Tongue (tissue), 2 donors: ENCODE measurements around the gene TBC1D4. TPM values are rescaled to one million over a fixed set of nuclear protein-coding genes. Genes with fewer than 3 reads are reported as not detected.
"Not testable (repeated sequence)": the region's sequence is repeated elsewhere in the genome, so short reads cannot be mapped to it uniquely, and the experiment has no call there.

Experiments used
- DNase-seq: peaks from one replicate; pipeline ENCODE4 v3.0.0-alpha.2; 2015
- total RNA-seq: library from RNA; depleted of rRNA; stranded (reverse); fragments of >200 nt; gene quantifications from one replicate; pipeline ENCODE4 v1.2.3, GENCODE V29; 2014

The TBC1D4 gene
- total RNA-seq, 1 donor from 2014 or later: 37.4 TPM

- no peak for DNase-seq
Measured at GRCh38 chr13:75447493-75447892, 34.5 kb downstream of the TBC1D4 start.

DNA sequence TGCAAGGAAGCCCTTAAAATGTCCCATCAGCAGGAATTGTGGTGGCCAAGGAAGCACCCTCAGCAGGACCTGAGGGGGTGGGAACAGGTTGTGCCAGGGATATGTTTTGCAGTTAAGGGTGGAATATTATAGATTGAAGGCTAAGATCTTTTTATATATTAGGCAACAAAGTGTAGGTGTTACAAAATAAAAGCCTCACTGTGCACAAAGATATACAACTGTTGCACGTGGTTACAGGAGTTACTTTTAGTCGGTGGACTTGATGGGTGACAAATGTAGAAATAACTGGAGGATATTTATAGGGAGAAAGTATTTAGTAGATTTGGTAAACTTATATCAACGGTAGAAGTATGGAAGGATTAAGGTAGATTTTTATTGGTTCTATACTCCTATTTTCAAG is 35.1 kb downstream of the TBC1D4 start:
- DNase-seq: no peak

DNA sequence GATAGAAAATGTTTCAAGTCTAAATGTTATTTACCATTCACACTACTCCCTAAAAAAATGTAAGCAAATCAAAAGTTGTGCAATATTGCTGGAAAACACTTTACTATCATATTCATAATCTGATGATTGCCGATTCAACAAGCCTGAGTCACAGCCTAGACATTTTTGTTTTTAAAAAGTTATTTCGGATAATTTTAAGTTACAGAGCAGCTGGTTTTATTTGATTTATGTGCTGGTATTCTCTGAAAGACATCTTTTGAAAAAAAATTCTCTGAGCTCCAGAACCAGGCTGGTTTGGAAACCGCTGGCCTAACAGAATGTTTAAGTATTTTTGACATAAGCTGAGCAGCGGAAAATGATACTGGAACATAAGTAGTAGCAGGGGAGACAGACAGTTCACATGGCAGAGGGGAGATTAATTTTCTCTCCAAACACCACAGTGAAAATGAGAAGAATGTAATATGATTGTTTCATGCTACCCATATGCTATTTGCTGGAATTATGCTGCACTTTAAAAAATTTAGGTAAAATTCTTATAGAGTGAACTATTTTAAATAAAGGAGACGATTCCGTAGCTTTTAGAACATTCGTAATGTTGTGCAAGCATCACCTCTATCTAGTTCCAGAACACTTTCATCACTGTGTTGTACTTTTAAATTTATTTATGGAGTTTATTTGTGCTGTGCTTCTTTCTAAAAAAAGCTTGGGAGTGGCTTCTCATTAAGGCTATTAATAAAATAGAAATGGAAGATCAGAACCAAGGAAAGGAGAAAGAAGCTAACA is 36.1 kb downstream of the TBC1D4 start:
- peak; percentile 34 for DNase-seq

- no peak for DNase-seq
Measured at GRCh38 chr13:75444016-75444415, 38.0 kb downstream of the TBC1D4 start.

- no peak for DNase-seq
Measured at GRCh38 chr13:75443356-75443958, 38.5 kb downstream of the TBC1D4 start.

DNA sequence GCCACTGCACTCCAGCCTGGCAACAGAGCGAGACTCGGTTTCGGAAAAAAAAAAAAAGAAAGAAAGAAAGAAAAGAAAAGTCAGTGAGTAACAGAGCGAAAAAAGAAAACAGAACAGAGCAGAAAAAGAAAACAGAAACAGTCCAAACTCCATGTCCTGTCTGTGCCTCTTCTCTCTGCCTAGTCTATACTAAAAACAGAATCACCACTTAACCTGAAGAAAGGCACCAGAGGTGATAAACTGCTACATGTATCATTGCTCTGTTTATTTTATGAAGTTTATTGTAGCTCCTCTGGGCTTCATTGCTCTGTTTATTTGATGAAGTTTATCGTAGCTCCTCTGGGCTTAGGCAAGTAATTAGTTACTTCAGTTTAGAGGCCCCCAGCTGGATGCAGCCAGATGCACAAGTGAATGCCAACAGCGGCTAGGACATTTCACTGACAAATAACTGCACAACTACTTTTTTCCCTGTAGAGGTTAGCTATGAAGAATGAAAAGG is 39.2 kb downstream of the TBC1D4 start:
- no peak for DNase-seq

- DNase-seq: no peak
Measured at GRCh38 chr13:75440100-75440499, 41.9 kb downstream of the TBC1D4 start.

DNA sequence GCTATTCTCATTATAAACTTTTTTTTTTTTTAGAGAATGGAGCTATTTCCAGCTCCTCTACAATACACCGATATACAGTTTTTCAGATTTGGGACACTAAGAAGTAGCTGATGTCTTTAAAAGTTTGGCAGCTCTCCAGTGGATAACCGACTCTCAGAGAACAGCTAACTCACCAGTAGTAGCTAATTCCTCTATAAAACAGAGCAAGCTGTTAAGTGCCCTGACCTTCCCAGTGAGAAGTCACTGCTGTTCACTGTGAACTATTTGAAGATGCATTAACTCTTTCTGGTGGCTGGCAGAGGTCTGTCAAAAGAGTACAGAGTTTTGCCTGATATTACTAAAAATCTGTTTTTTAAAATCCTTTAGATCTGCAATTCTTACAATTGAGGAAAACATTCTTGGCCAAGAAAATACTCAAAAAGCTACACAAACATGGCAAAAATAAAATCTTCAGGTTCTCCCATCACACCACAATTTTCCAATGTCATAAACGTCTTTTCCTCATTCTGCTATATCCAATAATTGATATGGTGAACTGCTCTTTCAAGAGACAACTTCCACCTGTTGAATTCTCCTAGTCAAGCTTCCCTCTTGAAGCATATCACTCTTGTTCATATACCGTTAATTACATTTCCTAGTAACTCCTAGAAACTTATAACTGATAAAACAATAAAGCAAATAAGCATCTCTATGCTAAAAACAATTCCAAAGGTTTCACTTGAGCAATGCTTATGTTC is 44.2 kb downstream of the TBC1D4 start:
- DNase-seq: peak; percentile 65

- DNase-seq: not testable (repeated sequence)
Measured at GRCh38 chr13:75434126-75434525, 47.8 kb downstream of the TBC1D4 start.

DNA sequence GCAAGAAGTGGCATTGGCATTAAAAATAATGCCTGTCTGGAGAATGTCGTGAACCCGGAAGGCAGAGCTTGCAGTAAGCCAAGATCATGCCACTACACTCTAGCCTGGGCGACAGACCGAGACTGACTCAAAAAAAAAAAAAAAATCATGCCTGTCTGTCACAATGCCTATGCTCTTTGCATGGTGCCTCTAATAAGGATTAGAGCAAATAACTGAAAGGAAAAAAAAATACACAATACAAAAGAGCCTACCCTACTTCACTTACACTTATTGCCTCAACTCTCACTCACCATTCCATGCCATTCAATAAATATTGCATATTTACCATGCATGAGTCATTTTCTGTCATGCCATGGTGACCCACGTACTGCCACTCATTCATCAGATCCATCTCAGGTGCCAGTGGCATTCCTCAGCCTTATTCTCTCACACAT is 49.1 kb downstream of the TBC1D4 start:
- DNase-seq: no peak

DNA sequence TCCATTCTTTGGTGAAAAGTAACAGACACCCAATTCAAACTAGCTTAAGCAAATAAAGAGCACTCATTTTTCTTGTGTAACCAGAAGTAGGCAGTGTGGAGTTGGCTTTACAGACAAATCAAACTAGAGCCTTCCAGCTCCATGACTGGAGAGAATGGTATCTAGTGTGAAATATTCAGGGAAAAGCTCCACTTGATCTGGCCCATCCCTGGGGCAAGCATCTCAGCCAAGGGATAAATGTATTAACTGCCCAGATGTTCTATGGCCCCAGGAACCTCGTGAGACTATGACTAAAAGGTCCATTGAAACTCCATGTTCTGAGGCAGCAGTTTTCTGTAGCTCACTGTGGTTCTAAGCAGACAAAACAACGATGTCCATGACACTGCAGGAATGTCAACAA is 49.9 kb downstream of the TBC1D4 start:
- no peak for DNase-seq

DNA sequence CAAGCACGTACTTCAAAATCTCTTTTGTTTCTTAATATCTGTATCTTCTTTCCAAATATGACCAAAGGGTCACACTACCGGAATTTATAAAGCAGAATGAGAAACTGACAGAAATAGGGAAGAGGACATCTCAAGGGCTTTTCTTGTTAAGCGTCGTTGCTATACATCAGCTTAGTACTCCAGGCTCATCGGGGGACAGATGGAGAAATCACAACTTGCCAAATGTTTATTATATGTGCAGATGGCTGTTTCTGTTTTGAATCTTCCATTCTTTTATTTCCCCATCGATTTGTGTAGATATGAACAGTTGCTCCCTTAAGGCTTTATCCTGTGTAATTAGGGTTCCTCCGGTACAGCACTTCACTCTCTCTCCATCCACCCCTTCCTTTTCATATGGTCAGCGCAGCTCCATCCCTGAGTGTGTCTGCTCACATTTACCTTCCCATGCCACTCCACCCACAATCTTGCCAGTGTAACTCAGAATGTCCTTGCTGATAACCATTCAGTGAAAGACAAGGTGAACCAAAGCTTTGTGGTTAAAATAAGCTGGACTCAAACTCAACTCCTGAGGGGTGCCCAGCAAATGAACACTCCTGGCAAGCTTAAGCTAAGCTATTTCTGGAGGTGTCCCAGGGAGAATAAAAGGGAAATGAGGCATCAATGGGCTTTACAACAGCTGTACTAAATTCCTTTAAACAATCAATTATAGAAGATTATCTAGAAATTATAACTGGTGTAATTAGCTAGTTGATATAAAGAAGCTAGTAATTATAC is 51.3 kb downstream of the TBC1D4 start:
- DNase-seq: no peak

- no peak for DNase-seq
Measured at GRCh38 chr13:75426421-75426820, 55.5 kb downstream of the TBC1D4 start.

GRCh38 chr13:75425216-75426009 is 56.6 kb downstream of the TBC1D4 start:
- DNase-seq: no peak

DNA sequence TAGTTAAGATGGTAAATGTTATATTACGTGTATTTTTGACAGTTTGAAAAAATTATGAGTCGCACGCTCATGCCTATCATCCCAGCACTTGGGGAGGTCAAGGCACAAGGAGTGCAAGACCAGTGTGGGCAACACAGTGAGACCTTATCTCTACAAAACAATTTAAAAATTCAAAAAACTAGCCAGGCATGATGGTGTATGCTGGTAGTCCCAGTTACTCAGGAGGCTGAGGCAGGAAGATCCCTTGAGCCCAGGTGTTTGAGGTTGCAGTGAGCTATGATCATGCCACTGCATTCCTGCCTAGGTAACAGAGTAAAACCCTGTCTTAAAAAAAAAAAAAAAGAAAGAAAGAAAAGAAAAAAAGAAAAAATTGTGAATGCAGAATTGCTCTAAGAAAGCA is 58.0 kb downstream of the TBC1D4 start:
- no peak for DNase-seq

GRCh38 chr13:75422028-75422427 is 59.9 kb downstream of the TBC1D4 start:
- no peak for DNase-seq

GRCh38 chr13:75421133-75421532 is 60.8 kb downstream of the TBC1D4 start:
- DNase-seq: no peak

DNA sequence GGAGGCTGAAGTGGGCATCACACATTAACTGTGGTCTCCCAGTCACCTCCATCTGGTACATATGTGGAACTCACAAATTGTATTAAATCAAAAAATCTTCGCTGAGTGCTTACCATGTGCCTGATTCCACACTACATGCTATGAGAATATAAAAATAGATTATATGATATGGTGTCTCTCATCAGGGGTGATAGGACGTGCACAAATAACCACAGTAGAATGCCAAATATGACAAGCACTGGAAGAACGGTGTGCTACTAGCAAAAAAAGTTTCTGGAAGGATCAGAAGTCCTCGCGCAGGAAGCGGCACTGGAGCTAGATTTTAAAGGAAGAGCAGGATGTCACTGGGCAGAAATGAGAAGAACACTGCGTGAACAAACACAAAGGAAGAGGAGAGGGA is 62.3 kb downstream of the TBC1D4 start:
- DNase-seq: no peak

GRCh38 chr13:75418997-75419396 is 63.0 kb downstream of the TBC1D4 start:
- DNase-seq: no peak

DNA sequence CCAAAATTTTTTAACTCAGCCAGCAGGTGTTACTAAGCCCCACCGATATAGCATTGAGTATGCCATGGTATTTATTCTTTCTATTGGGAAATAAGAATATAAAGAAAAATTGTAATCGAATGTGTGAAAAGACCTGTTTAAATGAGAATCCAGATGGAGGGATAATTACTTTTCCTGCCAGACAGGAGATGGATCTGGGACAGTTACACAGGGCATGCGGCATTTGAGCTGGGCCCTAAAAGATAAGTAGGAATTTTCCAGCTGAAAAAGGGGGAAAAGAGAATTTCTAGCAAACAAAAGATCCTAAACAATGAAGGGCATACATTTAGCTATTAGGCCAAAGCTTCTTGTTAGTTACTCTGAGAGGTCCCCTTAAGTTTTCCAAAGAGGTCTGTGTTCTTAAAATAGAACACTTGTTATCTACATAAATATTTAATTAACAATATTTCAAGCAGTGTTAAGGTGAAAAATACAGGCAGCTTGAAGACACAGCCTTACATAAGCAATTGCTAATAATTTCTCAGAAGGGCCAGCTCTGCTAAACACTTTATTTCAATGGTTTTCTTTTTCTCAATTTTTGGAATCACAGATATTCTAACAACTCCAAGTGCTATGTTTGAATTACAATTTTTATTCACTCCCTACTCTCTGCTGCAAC is 63.7 kb downstream of the TBC1D4 start:
- no peak for DNase-seq

DNA sequence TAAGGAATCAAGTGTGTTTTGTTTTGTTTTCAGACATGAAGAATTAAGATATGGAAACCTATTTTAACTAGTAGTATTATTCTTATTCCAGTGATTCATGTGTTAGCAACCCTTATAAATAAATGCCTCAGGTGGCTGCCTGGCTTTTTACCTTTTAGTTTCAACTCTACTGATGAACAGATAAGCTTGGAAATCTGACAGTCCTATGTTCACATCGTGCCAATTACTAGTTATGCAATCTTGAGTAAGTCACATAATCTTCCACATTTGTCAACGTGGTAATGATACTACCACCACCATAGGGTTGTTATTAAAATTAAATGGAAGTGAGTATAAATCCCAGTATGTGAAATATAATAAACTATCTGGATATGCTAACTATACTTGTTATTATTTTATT is 64.3 kb downstream of the TBC1D4 start:
- DNase-seq: no peak
